VCaP (cell line): ENCODE data around the gene PLXNC1.

Experiments used
- H3K27ac ChIP-seq: fragments of 450-650 bp; 2 replicates; pipeline ENCODE4 v1.5.1; 2017
- CTCF ChIP-seq: fragments of 450-650 bp; conservative IDR thresholded peaks from 2 replicates; pipeline ENCODE4 v1.5.1; 2017; ENCODE audit warnings: mild to moderate bottlenecking, moderate library complexity

The PLXNC1 gene

DNA sequence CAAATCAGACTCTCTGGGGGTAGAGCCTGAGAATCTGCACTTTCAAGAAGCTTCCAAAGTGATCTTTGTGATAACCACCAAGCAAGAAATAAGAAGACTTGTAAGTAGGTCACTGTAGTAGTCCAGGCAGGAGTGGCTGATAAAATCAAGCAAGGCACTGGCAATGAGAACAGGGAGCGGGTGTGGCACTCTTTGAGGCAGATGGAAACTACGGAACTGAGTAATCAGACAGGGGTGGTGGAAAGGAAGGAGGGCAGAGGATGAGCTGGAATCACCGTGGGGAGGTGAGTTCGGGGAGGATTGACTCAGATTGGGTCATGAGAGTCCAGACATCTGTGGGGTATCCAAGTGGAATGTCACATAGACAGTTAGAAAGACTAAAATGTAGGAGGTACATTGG lies 44.4 kb upstream of the PLXNC1 start:
- no peak for TF ChIP-seq CTCF

GRCh38 chr12:94107910-94108309 lies 40.5 kb upstream of the PLXNC1 start:
- no peak overlapping the region for H3K27ac ChIP-seq
- no peak for TF ChIP-seq CTCF

More for the DNA sequence above, 44.4 kb upstream of the PLXNC1 start:
- no peak overlapping the region for H3K27ac ChIP-seq

- H3K27ac ChIP-seq = no peak overlapping the region
- no peak for TF ChIP-seq CTCF
Measured at GRCh38 chr12:94109160-94109559, 39.2 kb upstream of the PLXNC1 start.

GRCh38 chr12:94110258-94110657 lies 38.1 kb upstream of the PLXNC1 start:
- H3K27ac ChIP-seq = no peak overlapping the region
- no peak for TF ChIP-seq CTCF

GRCh38 chr12:94111302-94111701 lies 37.1 kb upstream of the PLXNC1 start:
- TF ChIP-seq CTCF = no peak
- no peak overlapping the region for H3K27ac ChIP-seq

DNA sequence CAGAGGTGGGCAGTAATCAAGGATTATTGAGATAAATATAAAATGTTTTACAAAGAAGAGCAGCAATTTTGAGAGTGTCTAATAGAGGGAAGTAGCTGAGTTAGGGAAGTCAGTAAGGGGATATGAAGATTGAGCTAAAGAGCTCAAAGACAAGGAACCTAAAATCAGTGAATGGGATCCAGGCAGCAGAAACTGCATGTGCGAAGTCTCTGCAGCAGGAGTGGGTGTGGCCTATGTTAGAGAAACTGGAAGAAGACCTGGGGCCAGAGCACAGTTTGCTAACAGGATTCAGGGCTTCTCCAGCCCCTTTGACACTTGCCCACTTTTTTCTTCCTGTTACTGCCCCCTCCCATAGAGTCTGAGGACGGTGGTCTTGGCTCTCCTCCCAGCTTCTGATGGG lies 36.3 kb upstream of the PLXNC1 start:
- no peak overlapping the region for H3K27ac ChIP-seq
- no peak for TF ChIP-seq CTCF

DNA sequence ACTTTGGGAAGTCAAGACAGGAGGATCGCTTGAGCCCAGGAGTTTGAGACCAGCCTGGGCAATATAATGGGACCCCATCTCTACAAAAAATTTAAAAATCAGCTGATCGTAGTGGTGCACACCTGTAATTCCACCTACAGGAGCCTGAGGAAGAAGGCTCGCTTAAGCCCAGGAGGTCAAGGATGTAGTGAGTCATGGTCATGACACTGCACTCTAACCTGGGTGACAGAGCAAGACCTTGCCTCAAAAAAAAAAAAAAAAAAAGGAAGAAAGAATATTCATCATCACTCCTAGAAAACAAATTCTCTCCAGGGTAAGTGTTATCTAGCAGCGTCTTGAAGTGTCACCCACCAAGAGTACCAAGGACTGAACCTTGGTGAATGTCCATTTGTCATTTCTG lies 34.2 kb upstream of the PLXNC1 start:
- H3K27ac ChIP-seq = no peak overlapping the region
- no peak for TF ChIP-seq CTCF

DNA sequence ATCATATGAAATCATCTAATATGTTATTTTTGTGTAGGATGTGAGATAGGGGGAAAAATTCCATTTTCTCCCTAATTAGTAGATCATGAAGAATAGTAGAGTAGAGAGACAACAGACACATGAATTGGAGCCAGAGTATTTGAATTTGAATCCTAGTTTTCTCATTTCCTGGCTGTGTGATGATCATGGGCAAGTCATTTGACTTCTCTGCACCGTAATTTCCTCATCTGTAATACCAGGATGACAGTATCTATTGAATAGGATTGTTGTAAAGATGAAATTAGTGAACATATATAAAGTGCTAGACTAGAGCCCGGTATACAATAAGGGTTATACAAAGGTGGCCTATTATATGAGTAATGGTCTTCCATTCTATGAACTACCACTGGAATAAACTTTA lies 32.2 kb upstream of the PLXNC1 start:
- TF ChIP-seq CTCF = no peak

More for the DNA sequence above, 32.2 kb upstream of the PLXNC1 start:
- H3K27ac ChIP-seq = no peak overlapping the region
